ENCODE results near the gene S100G.

Gene S100G

DNA sequence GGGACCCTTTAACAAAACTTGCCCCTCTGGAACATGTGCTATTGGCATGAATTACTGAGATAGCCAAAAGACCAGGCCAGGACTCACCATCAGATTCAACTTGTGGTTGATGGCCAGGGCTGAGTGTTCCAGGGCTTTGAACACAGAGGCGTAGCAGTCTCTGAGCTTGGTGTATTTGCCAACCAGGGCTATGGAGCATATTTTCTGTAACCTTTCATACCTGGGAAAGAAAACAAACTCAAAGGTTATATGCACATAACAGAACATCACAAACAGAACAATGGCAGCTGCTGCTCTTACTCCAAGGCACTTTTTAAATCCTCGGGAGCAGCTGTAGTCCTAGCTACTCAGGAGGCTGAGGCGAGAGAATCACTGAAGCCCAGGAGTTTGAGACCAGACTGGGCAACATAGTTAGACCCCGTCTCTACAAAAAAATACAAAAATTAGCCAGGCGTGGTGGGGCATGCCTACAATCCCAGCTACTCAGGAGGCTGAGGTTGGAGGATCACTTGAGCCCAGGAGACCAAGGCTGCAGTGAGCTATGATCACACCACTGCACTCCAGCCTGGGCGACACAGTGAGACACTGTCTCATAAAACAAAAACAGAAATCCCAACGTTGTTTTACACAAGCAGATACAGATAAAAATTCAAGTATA lies 33.2 kb downstream of the S100G start:
- no peak overlapping the region for H3K4me3 ChIP-seq (ENCODE audit: low read depth, low read length)
- no peaks in the 10 kb centered on the region for H3K27me3 ChIP-seq (ENCODE audit: insufficient read depth, low read depth, severe bottlenecking)
- TF ChIP-seq, protein P1, sequence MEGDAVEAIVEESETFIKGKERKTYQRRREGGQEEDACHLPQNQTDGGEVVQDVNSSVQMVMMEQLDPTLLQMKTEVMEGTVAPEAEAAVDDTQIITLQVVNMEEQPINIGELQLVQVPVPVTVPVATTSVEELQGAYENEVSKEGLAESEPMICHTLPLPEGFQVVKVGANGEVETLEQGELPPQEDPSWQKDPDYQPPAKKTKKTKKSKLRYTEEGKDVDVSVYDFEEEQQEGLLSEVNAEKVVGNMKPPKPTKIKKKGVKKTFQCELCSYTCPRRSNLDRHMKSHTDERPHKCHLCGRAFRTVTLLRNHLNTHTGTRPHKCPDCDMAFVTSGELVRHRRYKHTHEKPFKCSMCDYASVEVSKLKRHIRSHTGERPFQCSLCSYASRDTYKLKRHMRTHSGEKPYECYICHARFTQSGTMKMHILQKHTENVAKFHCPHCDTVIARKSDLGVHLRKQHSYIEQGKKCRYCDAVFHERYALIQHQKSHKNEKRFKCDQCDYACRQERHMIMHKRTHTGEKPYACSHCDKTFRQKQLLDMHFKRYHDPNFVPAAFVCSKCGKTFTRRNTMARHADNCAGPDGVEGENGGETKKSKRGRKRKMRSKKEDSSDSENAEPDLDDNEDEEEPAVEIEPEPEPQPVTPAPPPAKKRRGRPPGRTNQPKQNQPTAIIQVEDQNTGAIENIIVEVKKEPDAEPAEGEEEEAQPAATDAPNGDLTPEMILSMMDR (IDR thresholded peaks at IDR 0.05; ENCODE audit: low read depth, low read length): no peak
- no peak for DNase-seq
- H3K9me3 ChIP-seq (ENCODE audit: severe bottlenecking): no peaks in the 10 kb centered on the region
- H3K27ac ChIP-seq: no peak overlapping the region
- H3K36me3 ChIP-seq: peaks cover 59% of the 10 kb centered on the region

DNA sequence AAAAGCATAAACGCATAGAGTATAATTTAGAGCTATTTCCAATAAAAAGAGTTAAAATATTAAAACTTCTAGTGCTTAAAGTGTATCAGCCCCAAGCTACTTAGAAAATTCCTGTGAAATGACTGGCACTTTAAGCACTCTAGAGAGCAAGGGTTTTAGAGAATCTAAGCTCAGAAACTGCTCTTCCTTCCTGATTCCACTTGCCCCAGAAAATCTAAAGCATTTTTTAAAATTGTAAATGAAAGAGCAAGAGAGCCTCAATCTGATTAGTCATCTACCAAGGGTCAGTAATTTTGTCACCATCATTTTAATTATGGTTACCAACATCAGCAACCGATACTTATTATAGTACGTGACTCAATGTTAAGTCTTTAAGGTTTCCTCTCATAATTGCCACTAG lies 37.6 kb downstream of the S100G start:
- Histone ChIP-seq H3K9me3 (ENCODE audit: severe bottlenecking) (no peaks in the 10 kb centered on the region), H3K36me3 (peaks cover 60% of the 10 kb centered on the region), H3K27me3 (ENCODE audit: insufficient read depth, low read depth, severe bottlenecking) (no peaks in the 10 kb centered on the region), H3K27ac (no peak overlapping the region), H3K4me3 (ENCODE audit: low read depth, low read length) (no peak overlapping the region)
- DNase-seq: no peak
- TF ChIP-seq, protein P1 (IDR thresholded peaks at IDR 0.05; ENCODE audit: low read depth, low read length): no peak

GRCh38 chrX:16695079-16695676 lies 45.2 kb downstream of the S100G start:
- Histone ChIP-seq H3K4me3 (ENCODE audit: low read depth, low read length) (no peak overlapping the region), H3K36me3 (peaks cover 60% of the 10 kb centered on the region), H3K9me3 (ENCODE audit: severe bottlenecking) (no peaks in the 10 kb centered on the region), H3K27me3 (ENCODE audit: insufficient read depth, low read depth, severe bottlenecking) (no peaks in the 10 kb centered on the region), H3K27ac (no peak overlapping the region)
- peak; percentile 52 for DNase-seq
- TF ChIP-seq, protein P1 (IDR thresholded peaks at IDR 0.05; ENCODE audit: low read depth, low read length): peak; percentile 82

DNA sequence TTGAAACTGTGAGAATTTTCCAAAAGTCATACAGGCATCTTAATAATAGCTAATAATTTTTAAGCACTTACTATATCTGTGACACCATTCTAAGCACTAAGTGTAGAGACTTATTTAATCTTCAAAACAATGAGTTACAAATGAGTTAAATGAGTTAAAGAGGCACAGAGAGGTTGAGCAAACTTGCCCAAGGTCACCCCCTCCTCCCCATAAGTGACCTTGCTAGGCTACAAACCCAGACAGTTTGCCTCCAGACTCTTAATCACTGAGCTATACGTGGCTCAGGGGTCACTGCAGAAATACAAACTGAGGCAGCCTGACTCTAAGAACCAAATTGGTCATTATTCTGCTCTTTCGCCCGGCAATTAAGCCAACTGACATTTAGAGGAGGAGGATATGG lies 47.0 kb downstream of the S100G start:
- peaks cover 56% of the 10 kb centered on the region for H3K36me3 ChIP-seq
- TF ChIP-seq, protein P1 (IDR thresholded peaks at IDR 0.05; ENCODE audit: low read depth, low read length): no peak
- no peak overlapping the region for H3K4me3 ChIP-seq (ENCODE audit: low read depth, low read length)
- H3K27me3 ChIP-seq (ENCODE audit: insufficient read depth, low read depth, severe bottlenecking): no peaks in the 10 kb centered on the region
- no peak for DNase-seq
- H3K27ac ChIP-seq: no peak overlapping the region
- no peaks in the 10 kb centered on the region for H3K9me3 ChIP-seq (ENCODE audit: severe bottlenecking)

- Histone ChIP-seq H3K4me3 (ENCODE audit: low read depth, low read length) (no peak overlapping the region), H3K36me3 (peaks cover 41% of the 10 kb centered on the region), H3K27me3 (ENCODE audit: insufficient read depth, low read depth, severe bottlenecking) (no peaks in the 10 kb centered on the region), H3K9me3 (ENCODE audit: severe bottlenecking) (no peaks in the 10 kb centered on the region), H3K27ac (no peak overlapping the region)
- TF ChIP-seq, protein P1 (IDR thresholded peaks at IDR 0.05; ENCODE audit: low read depth, low read length): no peak
- no peak for DNase-seq
Measured at GRCh38 chrX:16699389-16699788, 49.4 kb downstream of the S100G start.
